Heart right ventricle (tissue), 16 donors: Measurements from ENCODE around the gene PCMT1. TPM values are rescaled to one million over a fixed set of nuclear protein-coding genes. Genes with fewer than 3 reads are reported as not detected.

ENCODE experiments used
- ATAC-seq, 8 donors: fragments of 200-7000 bp; cut with Tn5 transposase; one replicate each; pipeline ENCODE4 v1.9.1; 2020; ENCODE audit warnings: mild to moderate bottlenecking in 8 of 8, moderate library complexity in 8 of 8, moderate number of reproducible peaks in 1 of 8
- DNase-seq, 2 donors: peaks; one replicate each; pipeline ENCODE4 v3.0.0-alpha.2; 2020
- H3K27ac ChIP-seq, 10 donors: fragments of 200-600 bp; sonication (generic) in 2 of 10; one replicate each; pipeline versions ENCODE4 v1.5.0 to v1.8.0; 2020 to 2022; ENCODE audit warnings: mild to moderate bottlenecking in 3 of 10
- H3K27me3 ChIP-seq, 7 donors: fragments of 200-600 bp; one replicate each; pipeline ENCODE4 v1.8.0; 2021 to 2022; ENCODE audit warnings: mild to moderate bottlenecking in 2 of 7
- H3K36me3 ChIP-seq, 9 donors: fragments of 200-600 bp; sonication (generic) in 1 of 9; one replicate each; pipeline versions ENCODE4 v1.5.0 to v1.8.0; 2020 to 2022; ENCODE audit warnings: mild to moderate bottlenecking in 2 of 9
- H3K4me1 ChIP-seq, 9 donors: fragments of 200-600 bp; sonication (generic) in 1 of 9; one replicate each; pipeline versions ENCODE4 v1.5.0 to v1.8.0; 2020 to 2022; ENCODE audit warnings: mild to moderate bottlenecking in 4 of 9
- H3K4me3 ChIP-seq, 10 donors: fragments of 200-600 bp; sonication (generic) in 2 of 10; one replicate each; pipeline versions ENCODE4 v1.5.0 to v1.8.0; 2020 to 2022; ENCODE audit warnings: mild to moderate bottlenecking in 7 of 10, moderate library complexity in 2 of 10
- H3K9me3 ChIP-seq, 11 donors: fragments of 200-600 bp in 10 of 11; sonication (generic) in 2 of 11; one replicate each; pipeline versions ENCODE4 v1.5.0 to v1.8.0; 2013 to 2022; ENCODE audit warnings: mild to moderate bottlenecking in 2 of 11, control low read depth in 1 of 11, moderate library complexity in 1 of 11
- CTCF ChIP-seq, 9 donors: fragments of 200-600 bp; sonication (generic) in 2 of 9; IDR thresholded peaks; one replicate each; pipeline versions ENCODE4 v1.5.0 to v1.8.0; 2021 to 2022; ENCODE audit warnings: antibody characterized with exemption in 9 of 9, mild to moderate bottlenecking in 5 of 9, moderate library complexity in 1 of 9
- WGBS, 2 donors: extraction: QIAGEN DNeasy Blood & Tissue Kit; methylation state at CpG; one replicate each; pipeline ENCODE4 v1.1.7; 2013; ENCODE audit warnings: inconsistent platforms in 1 of 2; 5-methylcytosine and 5-hydroxymethylcytosine counted together
- intact Hi-C, 10 donors: fragments of 100-400 bp; cut with DNase I; formaldehyde crosslinking; loops; one replicate each; pipeline versions ENCODE4 v1.11.1 to v1.14.2; 2022
- long read RNA-seq, 3 donors: library from polyadenylated mRNA; unstranded; transcript quantifications; one replicate each; pipeline ENCODE4 v2.0.0, GENCODE V29; 2020 to 2021
- polyA plus RNA-seq, 2 donors: library from polyadenylated mRNA; stranded (reverse); fragments of 200-250 nt; gene quantifications; one replicate each; pipeline ENCODE4 v1.2.3, GENCODE V29; 2013
- total RNA-seq, 10 donors: library from RNA; stranded (reverse); fragmentation: NEBNext Ultra II Directional in 3 of 10; extraction: Animal tissue kit (Norgen Biotek cat#: 25700) in 3 of 10; gene quantifications; one replicate each; pipeline versions ENCODE4 v1.2.1 to v1.2.4, GENCODE V29; 2021 to 2023
- donor health status: Arrhythmogenic right ventricular cardiomyopathy.
- donor health status: ischemic (EF 13 %, LVEDD 7.1; RV severe dilation, severe dysfunction).
- donor health status: healthy with polysubstance abuse.
- donor health status: DM: no; HTN: yes; CAD: no.
- donor health status: DM: no; HTN: no; CAD: no.
- donor health status: ischemic (EF 25% LVEDD 6.9; RV normal size, moderate dysfunction).
- donor health status: ischemic (EF 25% LVEDD 5.7; RV mildly dilated, moderate dysfunction).
- donor health status: healthy.
- donor health status: DM: yes; HTN: yes; CAD: no.
- donor health status: Ischemic cardiomyopathy.
- donor health status: ischemic (EF 35%, LVEDD 5.7; RV mildly dilated, moderate dysfunction).
- donor health status: nonischemic (EF 11% LVEDD 7.7; RV severe dilation, severe dysfunction).
- donor health status: DM: yes; HTN: yes; CAD: no.
- donor health status: PGD.
- donor health status: ischemic (EF 29% LVEDD 5.4; RV normal size, mild dysfunction).
- donor health status: nonischemic (EF 23%, LVEDD 6.1; RV moderate dilation, normal function).

The PCMT1 gene
- 100 to 1,000 TPM; 133 to 178 (median 151) TPM for total RNA-seq
- polyA plus RNA-seq, result 100 to 1,000 TPM in 1 of 2 donors, 10 to 100 TPM in 1; 33.3 to 166 TPM
- long read RNA-seq, donor 1, transcript PCMT1-203 (8 exons, 1,938 nt), result minor isoform, 25 of 204 reads
- long read RNA-seq, donor 1, transcript PCMT1-201 (7 exons, 1,293 nt), result minor isoform, 18 of 204 reads
- long read RNA-seq, donor 1, transcript PCMT1-205 (8 exons, 1,984 nt), result major isoform, 150 of 204 reads
- long read RNA-seq, donor 1, partial matches to known transcripts, result 1 of 204 reads
- long read RNA-seq, donor 1, other reads (novel, unspliced or antisense), result 10 of 204 reads
- long read RNA-seq, donor 2, transcript PCMT1-201 (7 exons, 1,293 nt), result minor isoform, 10 of 244 reads
- long read RNA-seq, donor 2, transcript PCMT1-205 (8 exons, 1,984 nt), result major isoform, 191 of 244 reads
- long read RNA-seq, donor 2, transcript PCMT1-203 (8 exons, 1,938 nt), result minor isoform, 27 of 244 reads
- long read RNA-seq, donor 2, partial matches to known transcripts, result 2 of 244 reads
- long read RNA-seq, donor 2, other reads (novel, unspliced or antisense), result 12 of 244 reads
- long read RNA-seq, donor 3, transcript PCMT1-201 (7 exons, 1,293 nt), result minor isoform, 6 of 540 reads
- long read RNA-seq, donor 3, transcript PCMT1-205 (8 exons, 1,984 nt), result major isoform, 456 of 540 reads
- long read RNA-seq, donor 3, transcript PCMT1-203 (8 exons, 1,938 nt), result minor isoform, 60 of 540 reads
- long read RNA-seq, donor 3, partial matches to known transcripts, result 3 of 540 reads
- long read RNA-seq, donor 3, other reads (novel, unspliced or antisense), result 15 of 540 reads

GRCh38 chr6:149749594-149750135 is at the start of gene PCMT1:
Gene PCMT1, plus strand, starts transcription at chr6:149749741. Its CDS starts 161 bp downstream, at chr6:149749902.
- DNase-seq (peak; percentile 85 to 92), ATAC-seq (peak; percentile 96 to 99 (median 98))
- TF ChIP-seq CTCF (IDR thresholded peaks at IDR 0.05), result peak in 1 of 9 donors; percentile 16
- Histone ChIP-seq H3K4me1 (peaks cover 0 to 63% (median 39%) of the 10 kb centered on the region in 9 donors), H3K36me3 (no peaks in the 10 kb centered on the region), H3K4me3 (peak within 1 kb of the TSS; percentile 72 to 100 (median 97)), H3K27ac (peak within 1 kb of the TSS; percentile 80 to 96 (median 94)), H3K9me3 (no peaks in the 10 kb centered on the region), H3K27me3 (no peaks in the 10 kb centered on the region)
- WGBS, 2 donors, result 0 to 1% methylated on average over 60 of the region's 60 CpGs
- intact Hi-C loops, result no loop called here

GRCh38 chr6:149701714-149702113 is 47.8 kb upstream of the PCMT1 start:
- ATAC-seq (no peak), DNase-seq (no peak)
- Histone ChIP-seq H3K27ac (peak overlapping the region in 1 of 10 donors; percentile 8), H3K36me3 (peaks cover 0 to 47% (median 0%) of the 10 kb centered on the region in 9 donors), H3K9me3 (no peaks in the 10 kb centered on the region), H3K27me3 (no peaks in the 10 kb centered on the region), H3K4me3 (no peak overlapping the region), H3K4me1 (peaks cover 0 to 56% (median 26%) of the 10 kb centered on the region in 9 donors)
- 74 to 75% methylated on average over 7 of the region's 7 CpGs for WGBS, 2 donors
- intact Hi-C loops, result no loop called here
- TF ChIP-seq CTCF (IDR thresholded peaks at IDR 0.05), result no peak

GRCh38 chr6:149711711-149712110 is 37.8 kb upstream of the PCMT1 start:
- H3K27me3 ChIP-seq, result no peaks in the 10 kb centered on the region
- peaks cover 0 to 67% (median 46%) of the 10 kb centered on the region in 9 donors for H3K4me1 ChIP-seq
- DNase-seq (no peak), ATAC-seq (no peak)
- H3K36me3 ChIP-seq, result peaks cover 0 to 25% (median 0%) of the 10 kb centered on the region in 9 donors
- H3K4me3 ChIP-seq, result no peak overlapping the region
- 92 to 95% methylated on average over 5 of the region's 5 CpGs for WGBS, 2 donors
- TF ChIP-seq CTCF (IDR thresholded peaks at IDR 0.05), result no peak
- intact Hi-C loops, result loop anchor here in 3 of 10 donors (10.0 kb wide), 2 partner anchors 147 to 167 kb away; partner anchors contain the start of genes GINM1 (in 2 of the 3) and PPIL4 (in 1 of the 3)
- no peaks in the 10 kb centered on the region for H3K9me3 ChIP-seq
- H3K27ac ChIP-seq, result no peak overlapping the region

- H3K9me3 ChIP-seq, result no peaks in the 10 kb centered on the region
- DNase-seq, result no peak
- H3K27me3 ChIP-seq, result no peaks in the 10 kb centered on the region
- peaks cover 0 to 57% (median 40%) of the 10 kb centered on the region in 9 donors for H3K4me1 ChIP-seq
- intact Hi-C loops, result loop anchor here in 3 of 10 donors (10.0 kb wide), 2 partner anchors 150 to 170 kb away; partner anchors contain the start of genes GINM1 (in 2 of the 3) and PPIL4 (in 1 of the 3)
- peaks cover 0 to 21% (median 0%) of the 10 kb centered on the region in 9 donors for H3K36me3 ChIP-seq
- H3K27ac ChIP-seq, result no peak overlapping the region
- TF ChIP-seq CTCF (IDR thresholded peaks at IDR 0.05), result no peak
- WGBS, 2 donors, result 76 to 82% methylated on average over 1 of the region's 1 CpG
- no peak overlapping the region for H3K4me3 ChIP-seq
- no peak for ATAC-seq
Measured at GRCh38 chr6:149714442-149714841, 35.1 kb upstream of the PCMT1 start.
